AG10803 (cell line): Measurements from ENCODE around the gene RPS4Y2.

Source experiments
- DNase-seq: peaks from one replicate; pipeline ENCODE4 v3.0.0; 2010; ENCODE audit warnings: low read depth
- H3K4me3 ChIP-seq: 2 replicates; pipeline ENCODE4 v1.5.1; 2011; ENCODE audit warnings: mild to moderate bottlenecking, low read length, control low read depth
- CTCF ChIP-seq: conservative IDR thresholded peaks from 2 replicates; pipeline ENCODE4 v1.5.1; 2011; ENCODE audit warnings: mild to moderate bottlenecking, low read length, control low read depth, inconsistent platforms

RPS4Y2 gene

GRCh38 chrY:20746919-20747318 lies 9.0 kb upstream of the RPS4Y2 start:
- no peak for DNase-seq
- H3K4me3 ChIP-seq: no peak overlapping the region
- no peak for TF ChIP-seq CTCF

GRCh38 chrY:20763869-20764268 lies 8.0 kb downstream of the RPS4Y2 start:
- no peak for DNase-seq
- TF ChIP-seq CTCF: no peak
- no peak overlapping the region for H3K4me3 ChIP-seq

- no peak for DNase-seq
- no peak overlapping the region for H3K4me3 ChIP-seq
- no peak for TF ChIP-seq CTCF
Measured at GRCh38 chrY:20765117-20765516, 9.2 kb downstream of the RPS4Y2 start.

- TF ChIP-seq CTCF: no peak
- no peak for DNase-seq
Measured at GRCh38 chrY:20770755-20771154, 14.8 kb downstream of the RPS4Y2 start.

GRCh38 chrY:20776104-20776503 lies 20.2 kb downstream of the RPS4Y2 start:
- no peak for DNase-seq
- H3K4me3 ChIP-seq: no peak overlapping the region
- TF ChIP-seq CTCF: no peak

More at GRCh38 chrY:20770755-20771154, 14.8 kb downstream of the RPS4Y2 start:
- no peak overlapping the region for H3K4me3 ChIP-seq

GRCh38 chrY:20780104-20780654 lies 24.3 kb downstream of the RPS4Y2 start:
- H3K4me3 ChIP-seq: no peak overlapping the region
- DNase-seq: no peak
- no peak for TF ChIP-seq CTCF

- no peak for DNase-seq
- H3K4me3 ChIP-seq: no peak overlapping the region
- no peak for TF ChIP-seq CTCF
Measured at GRCh38 chrY:20780776-20781175, 24.9 kb downstream of the RPS4Y2 start.
